ENCODE measurements around the gene NHERF1.

NHERF1 gene

GRCh38 chr17:74768069-74768762 is 19.8 kb downstream of the NHERF1 start:
- peak; percentile 7 for TF ChIP-seq CTCF (IDR thresholded peaks at IDR 0.05; ENCODE audit: poor library complexity, severe bottlenecking)
- no peak overlapping the region for H3K4me3 ChIP-seq (ENCODE audit: severe bottlenecking)
- peaks cover 65% of the 10 kb centered on the region for H3K36me3 ChIP-seq (ENCODE audit: low read depth)
- no peaks in the 10 kb centered on the region for H3K9me3 ChIP-seq (ENCODE audit: severe bottlenecking)
- no peaks in the 10 kb centered on the region for H3K27me3 ChIP-seq (ENCODE audit: insufficient read depth, poor library complexity, severe bottlenecking)
- no peaks in the 10 kb centered on the region for H3K4me1 ChIP-seq (ENCODE audit: insufficient read depth, poor library complexity, severe bottlenecking)
- no peak overlapping the region for H3K27ac ChIP-seq (ENCODE audit: poor library complexity, severe bottlenecking)
- DNase-seq (ENCODE audit: low spot score) (no peak), ATAC-seq (ENCODE audit: low read depth) (no peak)

GRCh38 chr17:74768763-74769114 is 20.3 kb downstream of the NHERF1 start:
- Histone ChIP-seq H3K27ac (ENCODE audit: poor library complexity, severe bottlenecking) (no peak overlapping the region), H3K4me3 (ENCODE audit: severe bottlenecking) (no peak overlapping the region), H3K9me3 (ENCODE audit: severe bottlenecking) (no peaks in the 10 kb centered on the region), H3K36me3 (ENCODE audit: low read depth) (peaks cover 68% of the 10 kb centered on the region), H3K27me3 (ENCODE audit: insufficient read depth, poor library complexity, severe bottlenecking) (no peaks in the 10 kb centered on the region), H3K4me1 (ENCODE audit: insufficient read depth, poor library complexity, severe bottlenecking) (no peaks in the 10 kb centered on the region)
- no peak for ATAC-seq (ENCODE audit: low read depth)
- no peak for DNase-seq (ENCODE audit: low spot score)
- no peak for TF ChIP-seq CTCF (IDR thresholded peaks at IDR 0.05; ENCODE audit: poor library complexity, severe bottlenecking)

GRCh38 chr17:74769266-74769855 is 20.9 kb downstream of the NHERF1 start:
- H3K36me3 ChIP-seq (ENCODE audit: low read depth) = peaks cover 73% of the 10 kb centered on the region
- H3K4me3 ChIP-seq (ENCODE audit: severe bottlenecking) = no peak overlapping the region
- H3K27ac ChIP-seq (ENCODE audit: poor library complexity, severe bottlenecking) = no peak overlapping the region
- no peaks in the 10 kb centered on the region for H3K9me3 ChIP-seq (ENCODE audit: severe bottlenecking)
- no peaks in the 10 kb centered on the region for H3K27me3 ChIP-seq (ENCODE audit: insufficient read depth, poor library complexity, severe bottlenecking)
- ATAC-seq (ENCODE audit: low read depth) = no peak
- H3K4me1 ChIP-seq (ENCODE audit: insufficient read depth, poor library complexity, severe bottlenecking) = no peaks in the 10 kb centered on the region
- TF ChIP-seq CTCF (IDR thresholded peaks at IDR 0.05; ENCODE audit: poor library complexity, severe bottlenecking) = no peak
- no peak for DNase-seq (ENCODE audit: low spot score)

- H3K4me3 ChIP-seq (ENCODE audit: severe bottlenecking) = no peak overlapping the region
- ATAC-seq (ENCODE audit: low read depth) = no peak
Measured at GRCh38 chr17:74769856-74770497, 21.5 kb downstream of the NHERF1 start.

More at GRCh38 chr17:74769856-74770497, 21.5 kb downstream of the NHERF1 start:
- Histone ChIP-seq H3K27ac (ENCODE audit: poor library complexity, severe bottlenecking) (no peak overlapping the region), H3K27me3 (ENCODE audit: insufficient read depth, poor library complexity, severe bottlenecking) (no peaks in the 10 kb centered on the region), H3K4me1 (ENCODE audit: insufficient read depth, poor library complexity, severe bottlenecking) (no peaks in the 10 kb centered on the region), H3K9me3 (ENCODE audit: severe bottlenecking) (no peaks in the 10 kb centered on the region), H3K36me3 (ENCODE audit: low read depth) (peaks cover 71% of the 10 kb centered on the region)
- DNase-seq (ENCODE audit: low spot score) = no peak
- TF ChIP-seq CTCF (IDR thresholded peaks at IDR 0.05; ENCODE audit: poor library complexity, severe bottlenecking) = no peak
